GM18867 (cell line): ENCODE data around the gene OSBPL7.
A peak's percentile ranks its signal among the peaks of the same experiment; 100 is the strongest.

Experiments used
- ATAC-seq: cut with Tn5 transposase; IDR thresholded peaks from one replicate; pipeline ENCODE4 v1.9.1; 2021; ENCODE audit warnings: mild to moderate bottlenecking, moderate library complexity; ENCODE audit not compliant: unreplicated experiment

The OSBPL7 gene

DNA sequence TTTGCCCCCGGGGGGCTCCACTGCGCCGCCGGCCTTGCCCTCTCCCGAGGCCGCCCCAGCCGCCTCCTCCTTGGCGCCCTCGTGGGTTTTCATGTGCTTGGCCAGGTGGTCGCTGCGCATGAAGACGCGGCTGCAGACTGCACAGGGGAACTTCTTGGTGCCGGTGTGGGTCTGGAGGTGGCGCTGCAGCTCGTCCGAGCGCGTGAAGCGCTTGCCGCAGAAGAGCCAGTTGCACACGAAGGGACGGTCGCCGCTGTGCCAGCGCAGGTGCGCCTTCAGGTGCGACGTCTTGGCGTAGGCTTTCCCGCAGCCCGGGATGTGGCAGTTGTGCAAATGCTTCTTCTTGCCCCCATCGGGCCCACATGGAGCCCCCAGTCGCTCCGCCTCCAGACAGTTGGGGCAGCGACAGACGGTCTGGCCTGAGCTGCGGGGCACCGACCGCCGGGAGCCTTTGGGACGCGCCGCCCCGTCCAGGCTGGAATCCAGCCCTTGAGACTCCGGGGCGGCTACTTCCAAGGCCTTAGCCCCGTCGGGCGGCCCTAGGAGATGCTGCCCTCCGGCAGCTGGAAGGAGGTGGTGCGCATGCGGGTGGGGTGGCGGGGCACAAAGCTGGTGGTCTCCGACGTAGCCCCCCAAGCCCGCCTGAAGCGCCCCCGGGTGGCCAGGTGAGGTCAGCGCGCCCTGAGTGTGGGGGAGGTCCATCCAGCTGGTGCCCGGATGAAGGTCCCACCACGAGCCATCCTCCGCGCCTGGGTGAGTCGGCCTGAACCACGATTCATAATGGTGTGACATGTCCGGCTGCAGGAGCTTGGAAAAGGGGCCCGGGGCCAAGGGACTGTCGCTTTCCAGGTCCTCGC is 26.0 kb upstream of the OSBPL7 start:
- ATAC-seq, result no peak

DNA sequence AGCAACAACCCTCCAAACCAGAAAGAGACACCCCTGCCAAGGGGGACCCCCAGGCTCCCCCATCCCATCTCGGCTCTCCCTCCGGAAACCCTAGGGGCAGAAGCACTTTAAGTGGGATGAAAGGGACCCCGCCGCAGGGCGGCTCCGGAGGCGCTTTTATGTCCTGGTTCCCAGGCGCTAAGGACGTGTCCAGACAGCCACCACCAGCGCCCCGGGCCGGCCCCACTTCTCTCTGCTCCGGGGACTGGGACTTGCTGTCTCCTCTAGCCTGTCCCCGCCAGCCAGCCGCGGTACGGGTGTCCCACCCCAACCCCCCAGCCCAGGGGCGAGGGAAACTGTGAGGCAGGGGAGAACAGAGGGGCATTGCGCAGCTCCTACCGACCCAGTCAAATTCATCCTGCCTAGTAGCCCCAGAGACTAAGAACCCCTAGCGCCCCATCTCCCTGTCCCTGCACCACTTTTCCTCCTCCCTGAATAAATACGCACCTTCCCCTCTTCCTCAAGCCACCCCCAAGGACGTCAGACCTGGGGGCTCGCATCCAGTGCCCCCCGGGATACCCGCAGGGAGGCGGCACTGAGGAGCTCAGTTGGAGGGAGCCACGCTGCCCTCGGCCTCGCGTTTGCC is 25.2 kb upstream of the OSBPL7 start:
- ATAC-seq, result no peak

DNA sequence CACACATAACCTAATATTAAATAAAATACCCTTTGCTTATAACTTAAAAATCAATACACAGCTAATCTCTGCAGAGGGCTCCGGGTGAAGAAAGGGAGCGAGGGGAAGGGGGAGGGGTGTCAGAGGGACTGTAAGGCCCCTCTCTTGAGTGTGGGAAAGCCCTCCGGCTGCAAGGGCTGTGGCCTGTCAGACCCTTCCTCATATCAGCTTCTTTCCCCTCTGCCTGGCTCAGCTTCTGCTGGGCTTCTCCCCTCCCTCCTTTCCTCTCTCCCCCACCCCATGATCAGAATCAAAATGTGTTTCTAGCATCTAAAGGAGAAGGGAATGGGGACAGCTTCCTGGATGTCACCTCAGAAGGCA is 24.1 kb upstream of the OSBPL7 start:
- no peak for ATAC-seq

DNA sequence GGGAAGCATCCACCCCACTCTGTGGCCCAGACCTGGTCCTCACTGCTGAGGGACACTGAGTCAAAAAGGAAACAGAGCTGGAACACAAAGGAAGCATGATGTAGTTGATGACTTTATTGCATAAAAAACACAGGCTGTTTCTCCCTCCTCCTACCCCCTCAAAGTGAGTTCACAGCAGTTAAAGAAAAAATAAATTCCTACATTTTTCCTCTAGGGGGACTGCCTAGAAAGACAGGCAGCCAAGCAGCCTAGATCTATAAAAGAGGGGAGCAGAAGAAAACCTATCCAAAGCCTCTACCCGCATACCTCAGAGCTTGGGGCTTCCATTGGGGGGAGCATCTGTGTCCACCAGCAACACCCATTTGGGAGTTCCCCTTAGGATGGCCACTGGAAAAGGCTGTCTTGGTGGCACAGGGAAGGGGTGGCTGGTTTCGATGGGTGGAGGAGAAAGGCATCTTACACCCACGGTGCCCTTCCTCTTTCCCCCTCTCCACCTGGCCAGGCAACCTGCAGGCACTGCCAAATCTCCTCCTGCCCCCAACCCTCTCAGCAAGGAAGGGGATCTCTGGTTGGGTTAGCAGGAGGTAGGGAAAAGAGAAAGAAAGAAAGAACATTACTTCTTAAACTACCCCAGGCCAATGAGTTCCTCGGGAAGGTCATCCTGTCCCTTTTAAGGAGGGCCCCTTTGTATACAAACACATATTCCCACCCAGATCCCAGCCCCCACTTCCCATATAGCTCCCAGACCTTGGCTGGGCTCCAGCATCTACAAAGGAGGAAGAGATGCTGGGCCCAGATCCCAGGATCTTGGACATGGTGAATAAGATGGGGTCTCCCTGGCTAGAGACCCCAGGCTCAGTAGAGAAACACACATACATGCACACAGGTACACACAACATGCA is 23.5 kb upstream of the OSBPL7 start:
- ATAC-seq, result no peak

DNA sequence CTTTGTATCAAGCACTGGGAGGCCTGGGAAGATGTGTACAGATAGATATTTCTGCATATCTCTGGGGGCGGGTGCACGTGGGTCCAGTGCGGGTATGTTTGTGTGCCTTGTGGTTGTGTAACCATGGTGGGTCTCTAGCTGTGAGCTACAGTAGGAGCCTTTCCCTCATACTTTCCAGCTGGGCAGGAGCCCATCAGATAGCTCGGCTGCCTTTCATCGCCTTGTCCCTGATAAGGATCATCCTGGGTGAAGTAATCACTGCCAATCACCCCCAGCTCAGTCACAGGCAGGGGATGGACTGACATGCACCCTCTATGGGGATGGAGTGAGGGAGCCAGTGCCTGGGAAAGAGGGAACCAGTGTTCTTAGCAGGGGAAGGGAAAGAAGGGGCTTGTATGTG is 22.6 kb upstream of the OSBPL7 start:
- no peak for ATAC-seq

DNA sequence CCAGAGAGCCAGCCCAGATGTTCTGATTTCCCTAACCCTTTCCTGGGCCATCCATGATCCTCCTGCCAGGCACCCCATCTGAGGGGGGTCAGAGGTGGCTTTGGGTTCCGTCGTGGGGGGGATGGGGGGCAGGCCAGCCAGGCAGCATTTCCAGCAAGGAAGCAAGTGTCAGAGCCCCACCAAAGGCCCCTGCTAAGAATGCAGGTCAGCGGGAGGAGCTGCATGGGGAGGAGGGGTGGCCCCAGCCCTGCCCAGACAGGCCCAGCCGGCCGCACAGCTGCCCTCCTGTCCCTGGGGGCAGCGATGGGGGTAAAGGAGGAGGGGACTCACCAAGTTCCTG is 21.8 kb upstream of the OSBPL7 start:
- ATAC-seq, result no peak

DNA sequence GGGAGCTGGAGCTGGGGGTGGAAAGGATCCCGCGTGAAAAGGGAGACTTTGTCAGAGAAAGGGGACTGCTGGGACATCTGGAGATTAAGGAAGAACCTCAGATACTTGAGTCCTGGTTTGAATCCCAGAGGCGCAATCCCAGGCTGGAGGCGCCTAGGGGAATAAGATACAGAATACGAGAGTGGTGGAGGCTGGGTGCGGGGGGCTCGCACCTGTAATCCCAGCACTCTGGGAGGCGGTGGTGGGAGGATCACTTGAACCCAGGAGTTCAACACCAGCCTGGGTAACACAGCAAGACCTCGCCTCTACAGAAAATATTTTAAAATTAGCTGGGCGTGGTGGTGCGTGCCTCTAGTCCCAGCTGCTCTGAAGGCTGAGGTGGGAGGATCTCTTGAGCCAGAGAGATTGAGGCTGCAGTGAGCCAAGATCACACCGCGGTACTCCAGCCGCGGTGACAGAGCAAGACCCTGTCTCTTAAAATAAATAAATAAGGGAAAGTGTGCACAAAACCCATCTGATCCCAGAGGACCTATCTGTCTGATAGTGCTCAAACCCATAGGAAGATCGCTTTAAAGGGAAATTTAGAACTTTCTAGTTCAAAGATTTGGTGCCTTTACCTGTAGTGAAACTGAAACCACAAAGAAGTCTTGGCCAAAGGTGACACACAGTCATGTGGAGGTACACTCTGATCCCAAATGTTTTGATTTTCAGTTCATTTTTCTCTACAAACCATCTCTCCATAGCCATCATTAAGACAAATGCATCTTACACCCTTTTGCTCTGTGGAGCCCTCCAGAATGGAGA is 20.1 kb upstream of the OSBPL7 start:
- no peak for ATAC-seq

DNA sequence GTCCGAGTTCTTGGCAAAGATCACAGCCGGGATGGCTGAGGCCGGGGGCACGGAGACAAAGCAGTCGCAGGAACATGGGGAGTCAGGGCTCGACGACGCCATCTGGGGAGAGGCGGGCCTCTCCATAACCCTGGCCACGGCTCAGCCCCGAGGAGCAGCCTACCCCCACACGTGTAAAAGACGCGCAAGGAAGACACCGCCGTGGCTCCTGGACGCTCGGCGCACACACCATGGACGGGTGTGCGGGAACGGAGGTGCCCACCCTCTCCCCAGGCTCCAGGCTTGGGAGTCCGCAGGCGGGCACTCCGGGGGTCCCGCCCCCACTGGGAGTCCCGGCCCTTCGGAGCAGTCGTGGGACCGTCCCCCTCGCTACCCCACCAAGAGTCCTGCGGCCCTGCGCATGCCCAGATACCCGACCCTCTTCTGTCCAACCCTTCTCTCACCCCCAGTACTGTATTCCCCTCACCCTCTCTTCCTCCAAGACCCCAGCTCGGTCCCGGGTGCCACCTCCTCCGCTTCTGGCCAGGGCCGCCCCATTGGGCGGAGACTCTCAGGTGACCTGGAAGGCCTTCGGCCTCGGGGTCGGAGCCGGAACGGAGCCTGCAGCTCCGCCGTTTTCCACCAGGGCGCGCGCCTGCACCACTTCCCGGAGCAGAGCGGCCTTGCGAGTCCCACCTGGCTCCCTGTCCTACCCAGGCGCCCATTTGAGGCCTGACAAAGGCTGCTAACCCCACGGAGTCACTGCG is 19.3 kb upstream of the OSBPL7 start, which contains the start of gene SCRN2:
Gene SCRN2 (minus strand): TSS at position 532 of the 746 bp plus-strand sequence. CDS start 430 bp downstream, at position 102.
- peak; percentile 77 for ATAC-seq

DNA sequence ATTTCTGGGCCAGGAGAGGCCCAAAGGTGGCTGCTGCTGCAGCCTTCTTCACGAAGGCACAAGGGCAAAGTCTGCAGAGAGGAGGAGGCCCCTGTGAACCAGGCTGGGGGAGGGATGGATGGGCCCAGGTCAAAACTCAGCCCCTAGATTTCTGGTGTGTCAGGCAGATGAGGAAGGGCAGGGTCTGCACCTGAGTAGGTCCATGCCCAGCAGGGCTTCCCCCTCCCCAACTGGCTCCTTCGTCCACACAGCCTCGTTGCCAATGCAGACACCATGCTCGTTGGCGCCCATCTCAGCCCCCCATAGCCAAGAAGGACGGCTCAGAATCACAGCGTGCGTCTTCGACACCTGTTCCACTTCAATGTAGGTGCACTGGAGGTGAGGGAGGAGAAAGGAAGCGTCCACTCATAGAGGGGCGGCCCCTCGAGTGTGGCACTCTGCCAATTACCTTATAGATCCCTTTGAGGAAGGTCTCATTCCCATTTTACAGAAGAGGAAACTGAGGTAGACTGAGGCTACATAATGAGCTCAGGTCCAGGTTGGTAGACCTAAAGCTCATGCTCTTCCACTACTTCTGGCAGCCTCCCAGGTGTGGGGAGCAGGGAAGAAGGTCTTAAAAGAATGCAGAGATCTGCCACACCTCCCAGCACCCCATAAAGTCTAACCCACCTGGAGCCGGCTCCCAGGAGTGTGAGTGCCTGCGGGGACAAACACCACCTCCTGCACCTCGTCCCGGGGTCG is 18.6 kb upstream of the OSBPL7 start:
- ATAC-seq, result no peak

DNA sequence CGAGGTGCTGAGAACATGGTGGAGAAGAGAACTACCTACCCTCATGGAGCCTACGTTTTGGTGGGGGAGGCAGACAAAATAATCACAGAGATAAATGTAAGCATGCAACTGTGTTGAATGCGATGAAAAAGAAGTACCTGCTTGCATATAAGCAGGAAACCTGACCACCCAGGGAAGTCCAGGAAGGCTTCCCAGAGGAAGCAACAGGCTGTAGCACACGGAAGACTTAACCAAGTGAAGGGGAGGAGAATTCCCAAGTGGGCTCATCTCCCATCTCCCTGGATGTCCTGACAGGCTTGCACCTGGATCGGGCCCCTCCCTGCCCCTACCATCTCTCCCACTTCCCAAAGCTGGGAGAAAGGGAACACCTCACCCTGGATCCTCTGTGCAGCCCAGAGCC is 17.5 kb upstream of the OSBPL7 start:
- ATAC-seq, result no peak

DNA sequence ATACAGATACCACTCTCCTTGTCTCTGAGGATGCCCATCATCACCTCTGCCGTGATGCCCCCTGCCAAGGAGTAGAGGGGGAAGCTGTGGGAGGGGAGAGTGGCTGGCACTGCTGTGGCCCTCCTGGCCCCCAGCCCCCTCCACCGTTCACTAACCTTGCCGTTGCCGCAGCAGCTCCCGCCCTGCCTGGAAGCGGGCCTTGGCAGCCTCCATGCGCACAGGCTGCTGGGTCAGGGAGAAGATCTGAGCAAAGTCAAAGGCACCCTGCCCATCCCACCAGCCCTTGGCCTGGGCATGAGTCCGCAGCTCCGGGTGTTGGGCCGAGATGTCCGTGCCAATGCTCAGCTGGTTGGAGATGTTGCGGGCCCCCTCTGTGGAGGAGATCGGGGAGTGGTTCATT is 17.0 kb upstream of the OSBPL7 start:
- no peak for ATAC-seq

DNA sequence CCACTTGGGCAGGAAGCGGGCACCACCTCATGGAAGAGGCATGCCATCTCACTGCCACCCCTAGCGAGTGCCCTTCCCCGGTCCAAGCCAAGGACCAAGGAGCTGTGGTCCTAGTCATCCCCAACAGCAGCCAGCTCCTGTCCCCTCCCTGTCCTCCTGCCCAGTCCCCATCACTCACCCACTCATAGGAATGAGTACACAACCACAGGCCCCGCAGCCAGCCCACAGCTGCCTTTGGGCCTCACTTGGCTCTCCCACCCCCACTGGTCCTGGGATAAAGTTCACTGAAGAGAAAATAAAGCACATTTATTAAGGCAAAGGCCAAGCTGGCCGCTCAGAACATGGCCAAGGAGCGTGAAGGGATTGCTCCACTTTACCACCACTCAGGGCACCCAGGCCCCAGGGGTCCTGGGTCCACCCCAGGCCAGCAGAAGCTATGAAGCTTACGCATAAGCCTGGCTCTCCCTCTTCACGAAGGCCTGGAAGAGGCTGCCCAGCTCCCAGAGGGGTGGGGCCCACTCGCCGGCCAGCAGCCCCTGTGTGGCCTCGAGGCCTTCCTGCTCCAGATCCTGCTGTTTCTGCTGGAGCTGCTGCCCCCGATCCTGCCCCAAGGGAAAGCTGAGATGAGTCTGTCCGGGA is 15.9 kb upstream of the OSBPL7 start:
- ATAC-seq, result no peak

DNA sequence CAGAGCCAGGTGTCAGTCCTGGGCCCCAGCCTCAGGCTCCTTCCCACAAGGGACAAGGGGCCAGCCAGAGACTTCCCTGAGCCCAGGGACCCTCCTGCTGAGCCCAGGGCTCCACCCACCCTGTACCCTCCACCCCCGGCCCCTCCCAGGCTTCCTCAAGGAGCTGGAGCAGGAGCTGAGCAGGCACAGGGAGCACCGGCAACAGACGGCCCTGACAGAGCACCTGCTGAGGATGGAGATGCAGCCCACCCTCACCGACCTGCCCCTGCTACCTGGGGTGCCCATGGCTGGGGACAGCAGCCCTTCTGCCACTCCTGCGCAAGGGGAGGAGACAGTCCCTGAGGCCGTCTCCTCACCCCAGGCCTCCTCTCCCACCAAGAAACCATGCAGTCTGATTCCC is 15.0 kb upstream of the OSBPL7 start:
- no peak for ATAC-seq

DNA sequence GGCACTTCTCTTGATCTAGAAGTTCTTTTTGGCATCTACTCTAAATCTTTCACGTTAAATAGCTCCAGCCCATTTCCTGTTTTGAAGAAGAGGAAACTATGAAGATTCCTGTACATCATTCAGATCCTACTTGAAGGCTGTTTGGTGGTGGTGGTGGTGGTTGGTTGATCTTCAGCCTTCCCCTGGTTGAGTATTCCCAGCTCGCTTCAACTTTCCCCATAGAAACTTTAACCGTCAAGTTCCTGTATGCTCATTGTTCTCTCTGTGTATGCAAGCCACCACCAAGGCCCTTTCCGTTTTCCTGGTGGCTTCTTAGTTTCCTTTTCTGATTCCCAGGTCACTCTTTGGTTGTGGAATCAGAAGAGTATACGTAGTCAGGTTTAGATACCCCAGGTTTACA is 13.2 kb upstream of the OSBPL7 start:
- no peak for ATAC-seq

DNA sequence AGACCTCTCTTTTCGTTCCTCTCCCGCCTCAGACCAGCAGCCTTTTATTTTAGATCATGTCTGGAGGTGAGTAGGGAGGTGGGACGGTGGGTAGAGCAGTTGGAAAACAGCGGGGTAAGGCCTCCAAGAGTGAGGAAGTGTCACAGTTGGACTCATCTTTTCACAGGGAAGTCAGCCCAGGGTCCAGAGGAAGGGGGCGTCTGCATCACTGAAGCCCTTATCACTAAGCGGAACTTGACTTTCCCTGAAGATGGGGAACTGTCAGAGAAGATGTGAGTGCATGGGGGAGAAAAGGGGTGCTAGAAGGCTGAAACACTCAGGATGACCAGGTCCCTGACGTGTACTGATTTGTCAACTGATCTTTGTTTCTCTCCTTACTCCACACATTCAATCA is 10.3 kb upstream of the OSBPL7 start:
- ATAC-seq, result no peak

DNA sequence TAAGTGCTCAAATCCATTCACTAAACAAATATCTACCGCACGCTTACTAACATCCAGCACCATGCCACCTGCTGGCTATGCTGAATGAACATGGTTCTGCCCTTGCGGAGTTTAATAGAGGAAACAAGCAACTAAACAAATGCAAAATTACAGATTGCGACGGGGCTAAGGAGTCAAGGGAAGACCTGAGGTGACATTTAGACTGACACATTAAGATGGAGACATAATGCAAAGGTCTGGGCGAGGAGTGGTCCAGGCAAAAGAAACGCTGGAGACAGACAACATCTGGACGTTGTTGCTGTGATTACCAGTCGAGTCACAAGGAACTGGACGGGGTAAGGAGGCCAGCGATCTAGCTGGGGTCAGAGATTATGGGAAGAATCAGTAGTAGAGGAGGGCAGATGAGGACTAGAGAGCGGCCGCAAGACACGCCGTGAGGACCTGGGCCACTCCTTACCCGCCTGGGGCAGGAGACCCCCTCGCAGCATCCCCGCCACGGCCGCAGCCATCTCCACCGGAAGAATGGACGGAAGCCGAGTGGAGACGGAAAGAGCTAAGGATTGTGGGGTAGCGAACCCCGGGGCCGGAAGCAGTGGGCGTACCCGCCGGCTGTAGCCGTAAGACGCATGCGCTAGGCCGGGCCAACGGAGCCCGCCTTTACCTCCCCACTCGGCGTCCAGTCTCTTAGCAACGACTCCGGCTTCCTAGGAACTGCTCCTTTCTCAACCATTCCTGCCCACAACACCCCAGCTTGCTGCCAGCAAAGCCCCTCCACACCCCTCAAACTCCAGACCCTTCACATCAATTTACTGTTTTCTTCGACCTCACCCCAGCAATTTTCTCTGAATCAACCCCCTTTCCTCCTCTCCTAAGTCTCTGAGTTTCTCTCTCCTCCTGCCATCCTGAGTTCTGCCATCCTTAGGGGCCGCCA is 9.7 kb upstream of the OSBPL7 start, which contains the start of the genes LRRC46 and MRPL10:
Gene LRRC46 (plus strand): TSS at position 668 of the 931 bp plus-strand sequence. CDS start 320 bp downstream, outside the sequence.
Gene MRPL10 (minus strand): TSS at position 539 of the 931 bp plus-strand sequence. CDS start 30 bp downstream, at position 509.
- ATAC-seq, result peak; percentile 77

DNA sequence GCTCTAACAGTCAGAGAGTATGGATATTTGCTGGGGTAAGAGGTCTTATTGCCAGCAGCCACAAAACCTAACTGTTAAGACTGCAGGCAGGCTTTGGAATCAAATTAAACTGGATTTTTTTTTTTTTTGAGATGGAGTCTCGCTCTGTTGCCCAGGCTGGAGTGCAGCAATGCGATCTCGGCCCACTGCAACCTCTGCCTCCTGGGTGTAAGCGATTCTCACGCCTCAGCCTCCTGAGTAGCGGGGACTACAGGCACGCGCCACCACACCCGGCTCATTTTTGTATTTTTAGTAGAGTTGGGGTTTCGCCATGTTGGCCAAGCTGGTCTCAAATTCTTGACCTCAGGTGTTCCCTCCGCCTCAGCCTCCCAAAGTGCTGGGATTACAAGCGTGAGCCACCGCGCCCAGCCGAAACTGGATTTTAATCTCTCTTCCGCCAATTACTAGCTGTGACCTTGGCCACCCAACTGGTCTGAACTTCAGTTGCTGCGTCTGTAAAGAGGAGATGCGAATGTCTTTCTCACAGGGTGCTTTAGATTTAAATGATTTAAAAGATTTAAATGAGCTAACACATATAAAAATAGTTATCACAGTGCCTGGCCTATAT is 8.9 kb upstream of the OSBPL7 start:
- no peak for ATAC-seq
